ENCODE results near the gene KCNJ5. TPM values are rescaled to one million over a fixed set of nuclear protein-coding genes. Genes with fewer than 3 reads are reported as not detected.

The KCNJ5 gene
- total RNA-seq, 1 donor from 2014 or later, result not detected

GRCh38 chr11:128956401-128957201 lies 65.4 kb downstream of the KCNJ5 start:
- Histone ChIP-seq H3K79me2 (ENCODE audit: low read depth) (no peaks in the 10 kb centered on the region), H3K4me3 (no peak overlapping the region), H3K9me3 (ENCODE audit: low read depth) (no peaks in the 10 kb centered on the region), H3K9ac (no peak overlapping the region), H3K36me3 (no peaks in the 10 kb centered on the region), H3K4me1 (no peaks in the 10 kb centered on the region), H3K27me3 (no peaks in the 10 kb centered on the region), H4K20me1 (ENCODE audit: low read depth) (no peaks in the 10 kb centered on the region), H3K27ac (no peak overlapping the region), H3F3A (ENCODE audit: low read depth) (no peaks in the 10 kb centered on the region), H2AFZ (replicated peaks) (no peak overlapping the region), H3K4me2 (no peak overlapping the region)
- Mint-ChIP-seq H3K4me3 (no peak overlapping the region), H3K4me1 (no peaks in the 10 kb centered on the region), H3K27ac (no peak overlapping the region), H3K9me3 (no peaks in the 10 kb centered on the region), H3K27me3 (ENCODE audit: insufficient read depth, low read depth) (peaks cover 11% of the 10 kb centered on the region), H3K36me3 (peaks cover 6% of the 10 kb centered on the region)
- TF ChIP-seq CTCF (IDR thresholded peaks at IDR 0.05) (peak; percentile 88), EZH2phosphoT487 (IDR thresholded peaks at IDR 0.05) (no peak), EZH2 (IDR thresholded peaks at IDR 0.05) (no peak)
- DNase-seq (ENCODE audit: low spot score), result peak; percentile 83

- Histone ChIP-seq H3K4me2 (no peak overlapping the region), H3F3A (ENCODE audit: low read depth) (no peaks in the 10 kb centered on the region), H4K20me1 (ENCODE audit: low read depth) (no peaks in the 10 kb centered on the region), H3K27me3 (no peaks in the 10 kb centered on the region), H3K79me2 (ENCODE audit: low read depth) (no peaks in the 10 kb centered on the region), H2AFZ (replicated peaks) (no peak overlapping the region), H3K4me1 (no peaks in the 10 kb centered on the region), H3K9me3 (ENCODE audit: low read depth) (no peaks in the 10 kb centered on the region), H3K4me3 (no peak overlapping the region), H3K36me3 (no peaks in the 10 kb centered on the region), H3K27ac (no peak overlapping the region), H3K9ac (no peak overlapping the region)
- H3K9me3 Mint-ChIP-seq, result no peaks in the 10 kb centered on the region
- no peaks in the 10 kb centered on the region for H3K4me1 Mint-ChIP-seq
- TF ChIP-seq EZH2phosphoT487 (IDR thresholded peaks at IDR 0.05) (no peak), EZH2 (IDR thresholded peaks at IDR 0.05) (no peak), CTCF (IDR thresholded peaks at IDR 0.05) (no peak)
- no peak for DNase-seq (ENCODE audit: low spot score)
- no peak overlapping the region for H3K27ac Mint-ChIP-seq
- H3K27me3 Mint-ChIP-seq (ENCODE audit: insufficient read depth, low read depth), result peaks cover 11% of the 10 kb centered on the region
- H3K4me3 Mint-ChIP-seq, result no peak overlapping the region
- H3K36me3 Mint-ChIP-seq, result peaks cover 6% of the 10 kb centered on the region
Observed at GRCh38 chr11:128957202-128957482, 66.0 kb downstream of the KCNJ5 start.

- Histone ChIP-seq H3K9me3 (ENCODE audit: low read depth) (no peaks in the 10 kb centered on the region), H3K36me3 (no peaks in the 10 kb centered on the region), H3K79me2 (ENCODE audit: low read depth) (no peaks in the 10 kb centered on the region), H3K4me2 (no peak overlapping the region), H3K27ac (no peak overlapping the region), H2AFZ (replicated peaks) (no peak overlapping the region), H3K27me3 (no peaks in the 10 kb centered on the region), H3K4me1 (no peaks in the 10 kb centered on the region), H3K4me3 (no peak overlapping the region), H3F3A (ENCODE audit: low read depth) (no peaks in the 10 kb centered on the region), H3K9ac (no peak overlapping the region), H4K20me1 (ENCODE audit: low read depth) (no peaks in the 10 kb centered on the region)
- peaks cover 9% of the 10 kb centered on the region for H3K36me3 Mint-ChIP-seq
- H3K4me1 Mint-ChIP-seq, result peaks cover 18% of the 10 kb centered on the region
- TF ChIP-seq EZH2 (IDR thresholded peaks at IDR 0.05) (no peak), EZH2phosphoT487 (IDR thresholded peaks at IDR 0.05) (no peak), CTCF (IDR thresholded peaks at IDR 0.05) (no peak)
- no peak overlapping the region for H3K4me3 Mint-ChIP-seq
- DNase-seq (ENCODE audit: low spot score), result no peak
- H3K27me3 Mint-ChIP-seq (ENCODE audit: insufficient read depth, low read depth), result peaks cover 8% of the 10 kb centered on the region
- no peak overlapping the region for H3K27ac Mint-ChIP-seq
- no peaks in the 10 kb centered on the region for H3K9me3 Mint-ChIP-seq
Observed at GRCh38 chr11:128961645-128962044, 70.5 kb downstream of the KCNJ5 start.
